Panc1 (cell line): ENCODE results near the gene CASQ2. TPM values are rescaled to one million over a fixed set of nuclear protein-coding genes. Genes with fewer than 3 reads are reported as not detected.

Experiments used
- ATAC-seq: fragments of 200-7000 bp; cut with Tn5 transposase; 2 replicates; pipeline ENCODE4 v1.9.1; 2020; ENCODE audit warnings: mild to moderate bottlenecking, moderate library complexity
- BruUV-seq: library from RNA; stranded (reverse); fragments of 400-500 nt; replicated peaks from 2 replicates; lab custom pipeline; 2021; lab: Mats Ljungman, UMichigan
- CTCF ChIA-PET: fragments of 300-600 bp; sonication (Branson Sonifier 250); formaldehyde crosslinking; loops from one replicate; lab custom pipeline; 2022; ENCODE audit warnings: antibody characterized with exemption; lab: Charles Lee
- POLR2A ChIA-PET: fragments of 300-600 bp; sonication (Branson Sonifier 250); formaldehyde crosslinking; loops from one replicate; lab custom pipeline; 2022; ENCODE audit warnings: antibody characterized with exemption; lab: Charles Lee
- DNase-seq: peaks from one replicate; pipeline ENCODE4 v3.0.0-alpha.2; 2010; ENCODE audit warnings: low read depth, low spot score
- H3K27ac ChIP-seq: 2 replicates; pipeline ENCODE4 v1.5.1; 2011; ENCODE audit warnings: mild to moderate bottlenecking, low read length, inconsistent platforms
- H3K27me3 ChIP-seq: fragments of 200-500 bp; sonication (Bioruptor generic); 2 replicates; pipeline ENCODE4 v1.6.0; 2014; ENCODE audit warnings: low read length, inconsistent platforms; ENCODE audit not compliant: control insufficient read depth, insufficient read depth
- H3K36me3 ChIP-seq: fragments of 200-500 bp; sonication (Bioruptor generic); 2 replicates; pipeline ENCODE4 v1.5.1; 2014; ENCODE audit warnings: inconsistent platforms, mild to moderate bottlenecking, low read length, moderate library complexity; ENCODE audit not compliant: control insufficient read depth, insufficient read depth
- H3K4me1 ChIP-seq: 2 replicates; pipeline ENCODE4 v1.5.1; 2011; ENCODE audit warnings: inconsistent platforms, mild to moderate bottlenecking, low read length, moderate library complexity; ENCODE audit not compliant: control insufficient read depth, insufficient read depth
- H3K4me3 ChIP-seq, 2 experiments: 2 replicates each; pipeline ENCODE4 v1.5.1; 2011 to 2012; ENCODE audit warnings: low read depth in 2 of 2, low read length in 2 of 2, mild to moderate bottlenecking in 2 of 2, inconsistent platforms in 1 of 2, moderate library complexity in 1 of 2
- H3K9me3 ChIP-seq: fragments of 200-500 bp; sonication (Bioruptor generic); 2 replicates; pipeline ENCODE4 v1.5.1; 2014; ENCODE audit warnings: low read depth, mild to moderate bottlenecking, inconsistent platforms, low read length, moderate library complexity; ENCODE audit not compliant: control insufficient read depth, insufficient read depth
- CTCF ChIP-seq: fragments of 450-650 bp; IDR thresholded peaks from 2 replicates; pipeline ENCODE4 v1.5.1; 2017; ENCODE audit warnings: mild to moderate bottlenecking
- POLR2AphosphoS5 ChIP-seq: IDR thresholded peaks from 2 replicates; pipeline ENCODE4 v1.6.1; 2012; ENCODE audit warnings: mild to moderate bottlenecking, low read depth, low read length, moderate library complexity
- REST ChIP-seq, 2 experiments: IDR thresholded peaks; 2 replicates each; pipeline ENCODE4 v1.6.1; 2011 to 2012; ENCODE audit warnings: low read depth in 2 of 2, control low read depth in 1 of 2, low read length in 1 of 2, mild to moderate bottlenecking in 1 of 2, moderate library complexity in 1 of 2; ENCODE audit not compliant: insufficient read depth in 1 of 2
- SIN3A ChIP-seq: IDR thresholded peaks from 2 replicates; pipeline ENCODE4 v1.6.1; 2012; ENCODE audit warnings: low read depth, mild to moderate bottlenecking, low read length, moderate library complexity, borderline replicate concordance; ENCODE audit not compliant: insufficient read depth
- TCF7L2 ChIP-seq: IDR thresholded peaks from 2 replicates; pipeline ENCODE4 v1.6.1; 2011; ENCODE audit warnings: mild to moderate bottlenecking, low read depth, low read length, inconsistent platforms
- in situ Hi-C: cut with HindIII; loops from 2 replicates; pipeline ENCODE4 v1.10.0; 2016; ENCODE audit warnings: low sequenced_read_pairs, low pct_unique_long_range_greater_than_20kb
- intact Hi-C: fragments of 100-400 bp; cut with micrococcal nuclease; formaldehyde crosslinking; loops from one replicate; pipeline ENCODE4 v1.10.0; 2022; ENCODE audit not compliant: unreplicated experiment
- total RNA-seq: library from RNA; stranded (reverse); gene quantifications from one replicate; pipeline ENCODE4 v1.2.1, GENCODE V29; 2021; ENCODE audit not compliant: unreplicated experiment

The CASQ2 gene
- total RNA-seq, 1 experiment from 2014 or later, result not detected

- no peak for TF ChIP-seq REST (IDR thresholded peaks at IDR 0.05; ENCODE audit: insufficient read depth in 1 of 2, low read depth in 2 of 2, low read length in 1 of 2)
Measured at GRCh38 chr1:115702959-115703358, 65.6 kb downstream of the CASQ2 start (continued).

- ChIA-PET CTCF (no interaction called here), POLR2A (no interaction called here)
- TF ChIP-seq REST (IDR thresholded peaks at IDR 0.05; ENCODE audit: insufficient read depth in 1 of 2, low read depth in 2 of 2, low read length in 1 of 2), result no peak
- TF ChIP-seq TCF7L2, result no peak
- no peak for TF ChIP-seq CTCF
- no peak for TF ChIP-seq POLR2AphosphoS5
- TF ChIP-seq SIN3A, result no peak
- Histone ChIP-seq H3K27me3 (no peaks in the 10 kb centered on the region), H3K27ac (no peak overlapping the region), H3K9me3 (no peaks in the 10 kb centered on the region), H3K36me3 (no peaks in the 10 kb centered on the region), H3K4me1 (no peaks in the 10 kb centered on the region), H3K4me3 (no peak overlapping the region)
- DNase-seq (no peak), ATAC-seq (no peak)
- intact Hi-C loops, result loop anchor here (10.0 kb wide), 1 partner anchor 96 kb away; no protein-coding TSS in a partner anchor
- BruUV-seq, result no TSS peak
- in situ Hi-C loops, result no loop called here
Measured at GRCh38 chr1:115701090-115701489, 67.4 kb downstream of the CASQ2 start.

GRCh38 chr1:115697619-115698018 lies 70.9 kb downstream of the CASQ2 start:
- TF ChIP-seq POLR2AphosphoS5 (no peak), SIN3A (no peak), TCF7L2 (no peak), CTCF (no peak), REST (IDR thresholded peaks at IDR 0.05; ENCODE audit: insufficient read depth in 1 of 2, low read depth in 2 of 2, low read length in 1 of 2) (no peak)
- Histone ChIP-seq H3K27me3 (no peaks in the 10 kb centered on the region), H3K36me3 (no peaks in the 10 kb centered on the region), H3K27ac (no peak overlapping the region), H3K9me3 (no peaks in the 10 kb centered on the region), H3K4me1 (no peaks in the 10 kb centered on the region), H3K4me3 (no peak overlapping the region)
- in situ Hi-C loops (no loop called here), intact Hi-C loops (no loop called here)
- BruUV-seq, result no TSS peak
- ATAC-seq, result no peak
- no peak for DNase-seq
- CTCF ChIA-PET, result no interaction called here
- POLR2A ChIA-PET, result no interaction called here
